Keratinocyte (primary cell): ENCODE results near the gene AVL9.
"Not testable (repeated sequence)": the region's sequence is repeated elsewhere in the genome, so short reads cannot be mapped to it uniquely, and the experiment has no call there.

ENCODE experiments used
- EZH2 ChIP-seq: IDR thresholded peaks from one replicate; pipeline ENCODE4 v1.6.1; 2012; ENCODE audit warnings: inconsistent platforms, mild to moderate bottlenecking, low read length, moderate library complexity
- TF ChIP-seq, protein P1 (sequence below), 3 experiments: IDR thresholded peaks in 1 of 3; conservative IDR thresholded peaks in 1 of 3; optimal IDR thresholded peaks in 1 of 3; 2 replicates in 2 of 3; 3 replicates in 1 of 3; pipeline versions ENCODE3 to v1.5.1; 2011; ENCODE audit warnings: low read length in 3 of 3, mild to moderate bottlenecking in 3 of 3, moderate library complexity in 2 of 3, control low read depth in 1 of 3, inconsistent platforms in 1 of 3; ENCODE audit not compliant: insufficient read depth in 2 of 3; ENCODE audit errors: extremely low read depth in 1 of 3

DNA sequence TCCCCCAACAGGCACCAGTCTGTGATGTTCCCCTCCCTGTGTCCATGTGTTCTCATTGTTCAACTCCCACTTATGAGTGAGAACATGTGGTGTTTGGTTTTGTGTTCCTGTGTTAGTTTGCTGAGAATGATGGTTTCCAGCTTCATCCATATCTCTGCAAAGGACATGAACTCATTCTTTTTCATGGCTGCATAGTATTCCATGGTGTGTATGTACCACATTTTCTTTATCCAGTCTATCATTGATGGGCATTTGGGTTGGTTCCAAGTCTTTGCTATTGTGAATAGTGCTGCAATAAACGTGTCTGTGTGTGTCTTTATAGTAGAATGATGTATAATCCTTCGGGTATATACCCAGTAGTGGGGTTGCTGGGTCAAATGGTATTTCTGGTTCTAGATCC lies 4.5 kb downstream of the AVL9 start:
- TF ChIP-seq, protein P1, sequence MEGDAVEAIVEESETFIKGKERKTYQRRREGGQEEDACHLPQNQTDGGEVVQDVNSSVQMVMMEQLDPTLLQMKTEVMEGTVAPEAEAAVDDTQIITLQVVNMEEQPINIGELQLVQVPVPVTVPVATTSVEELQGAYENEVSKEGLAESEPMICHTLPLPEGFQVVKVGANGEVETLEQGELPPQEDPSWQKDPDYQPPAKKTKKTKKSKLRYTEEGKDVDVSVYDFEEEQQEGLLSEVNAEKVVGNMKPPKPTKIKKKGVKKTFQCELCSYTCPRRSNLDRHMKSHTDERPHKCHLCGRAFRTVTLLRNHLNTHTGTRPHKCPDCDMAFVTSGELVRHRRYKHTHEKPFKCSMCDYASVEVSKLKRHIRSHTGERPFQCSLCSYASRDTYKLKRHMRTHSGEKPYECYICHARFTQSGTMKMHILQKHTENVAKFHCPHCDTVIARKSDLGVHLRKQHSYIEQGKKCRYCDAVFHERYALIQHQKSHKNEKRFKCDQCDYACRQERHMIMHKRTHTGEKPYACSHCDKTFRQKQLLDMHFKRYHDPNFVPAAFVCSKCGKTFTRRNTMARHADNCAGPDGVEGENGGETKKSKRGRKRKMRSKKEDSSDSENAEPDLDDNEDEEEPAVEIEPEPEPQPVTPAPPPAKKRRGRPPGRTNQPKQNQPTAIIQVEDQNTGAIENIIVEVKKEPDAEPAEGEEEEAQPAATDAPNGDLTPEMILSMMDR (optimal IDR thresholded peaks at IDR 0.05 in 1 of 3, IDR thresholded peaks at IDR 0.05 in 1 of 3, conservative IDR thresholded peaks at IDR 0.05 in 1 of 3; ENCODE audit: extremely low read depth in 1 of 3, insufficient read depth in 2 of 3, low read length in 3 of 3) = not testable (repeated sequence)
- TF ChIP-seq EZH2 = not testable (repeated sequence)
